GM19468 (cell line): Measurements from ENCODE around the gene FGF14.

Source experiments
- ATAC-seq: cut with Tn5 transposase; IDR thresholded peaks from one replicate; pipeline ENCODE4 v1.9.1; 2021; ENCODE audit warnings: mild to moderate bottlenecking, moderate library complexity, moderate number of reproducible peaks; ENCODE audit not compliant: unreplicated experiment; ENCODE audit errors: extremely low read depth

FGF14 gene

GRCh38 chr13:101714195-101714594, 687.7 kb downstream of the FGF14 start:
- no peak for ATAC-seq

- no peak for ATAC-seq
These were observed 689.9 kb downstream of the FGF14 start for GRCh38 chr13:101712026-101712348.

- ATAC-seq: no peak
These were observed 690.4 kb downstream of the FGF14 start for GRCh38 chr13:101711307-101712025.

- ATAC-seq: no peak
These were observed 691.9 kb downstream of the FGF14 start for GRCh38 chr13:101709952-101710351.

GRCh38 chr13:101708115-101708514, 693.7 kb downstream of the FGF14 start:
- ATAC-seq: no peak

- ATAC-seq: no peak
These were observed 694.2 kb downstream of the FGF14 start for GRCh38 chr13:101707659-101708058.

- ATAC-seq: no peak
These were observed 695.2 kb downstream of the FGF14 start for GRCh38 chr13:101706651-101707050.

- ATAC-seq: no peak
These were observed 698.0 kb downstream of the FGF14 start for GRCh38 chr13:101703838-101704237.

- ATAC-seq: no peak
These were observed 698.8 kb downstream of the FGF14 start for GRCh38 chr13:101703081-101703480.

GRCh38 chr13:101700598-101700997, 701.2 kb downstream of the FGF14 start:
- no peak for ATAC-seq

GRCh38 chr13:101698400-101698799, 703.4 kb downstream of the FGF14 start:
- no peak for ATAC-seq

GRCh38 chr13:101697745-101698144, 704.1 kb downstream of the FGF14 start:
- ATAC-seq: no peak

GRCh38 chr13:101695870-101696516, 705.9 kb downstream of the FGF14 start:
- no peak for ATAC-seq

GRCh38 chr13:101691341-101691860, 710.4 kb downstream of the FGF14 start:
- no peak for ATAC-seq

GRCh38 chr13:101690871-101691270, 711.0 kb downstream of the FGF14 start:
- no peak for ATAC-seq

- ATAC-seq: no peak
These were observed 715.8 kb downstream of the FGF14 start for GRCh38 chr13:101686003-101686402.

GRCh38 chr13:101681834-101682233, 720.0 kb downstream of the FGF14 start:
- no peak for ATAC-seq

- ATAC-seq: no peak
These were observed 728.3 kb downstream of the FGF14 start for GRCh38 chr13:101673360-101674105.

- ATAC-seq: no peak
These were observed 740.0 kb downstream of the FGF14 start for GRCh38 chr13:101661839-101662238.
